SHP77 (cell line): ENCODE results near the gene ZFYVE1.
A peak's percentile ranks its signal among the peaks of the same experiment; 100 is the strongest.
"Not testable (repeated sequence)": the region's sequence is repeated elsewhere in the genome, so short reads cannot be mapped to it uniquely, and the experiment has no call there.

Experiments used
- DNase-seq, 2 experiments: peaks; one replicate each; lab custom pipeline; 2025; lab: John Stamatoyannopoulos, UW

Gene ZFYVE1

DNA sequence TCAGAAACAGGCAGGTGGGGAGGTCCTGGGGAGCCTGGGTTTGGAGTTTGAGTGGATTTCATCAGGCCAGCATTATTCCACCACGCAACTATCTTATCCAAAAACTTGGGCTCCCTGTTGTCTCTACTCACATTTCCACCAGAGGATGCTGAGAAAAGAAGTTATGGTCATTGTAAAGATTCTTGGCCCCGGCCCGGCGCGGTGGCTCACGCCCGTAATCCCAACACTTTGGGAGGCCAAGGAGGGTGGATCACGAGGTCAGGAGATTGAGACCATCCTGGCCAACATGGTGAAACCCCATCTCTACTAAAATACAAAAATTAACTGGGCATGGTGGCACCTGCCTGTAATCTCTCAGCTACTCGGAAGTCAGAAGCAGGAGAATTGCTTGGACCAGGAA, 70.2 kb downstream of the ZFYVE1 start:
- not testable (repeated sequence) for DNase-seq

GRCh38 chr14:72952171-72952570, 74.7 kb downstream of the ZFYVE1 start:
- DNase-seq = no peak

- DNase-seq = peak; percentile 7 to 13
These were observed 78.3 kb downstream of the ZFYVE1 start for GRCh38 chr14:72948481-72949138.

- DNase-seq = no peak
These were observed 79.3 kb downstream of the ZFYVE1 start for GRCh38 chr14:72947366-72948160.

DNA sequence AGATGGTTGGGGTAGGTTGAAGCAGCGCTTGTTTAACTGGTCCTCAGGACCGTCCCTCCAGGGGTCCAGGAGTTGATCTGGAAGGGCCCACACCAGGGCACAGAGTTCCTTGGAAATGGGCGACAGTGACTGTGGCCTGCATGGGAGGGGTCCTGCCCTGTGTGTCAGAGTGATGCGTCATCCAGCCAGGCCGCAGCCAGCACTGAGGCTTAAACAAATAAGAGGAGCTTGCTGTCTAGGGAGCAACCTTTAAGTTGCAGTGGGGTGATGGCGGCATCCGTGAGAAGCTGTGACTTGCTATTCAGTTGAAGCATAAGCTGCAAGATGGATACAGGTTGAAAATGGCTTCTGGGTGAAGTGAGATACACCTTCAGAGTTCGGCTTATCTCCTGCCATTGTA, 80.4 kb downstream of the ZFYVE1 start:
- no peak for DNase-seq

- no peak for DNase-seq
These were observed 81.4 kb downstream of the ZFYVE1 start for GRCh38 chr14:72945356-72946027.

- no peak for DNase-seq
These were observed 83.0 kb downstream of the ZFYVE1 start for GRCh38 chr14:72943876-72944430.

DNA sequence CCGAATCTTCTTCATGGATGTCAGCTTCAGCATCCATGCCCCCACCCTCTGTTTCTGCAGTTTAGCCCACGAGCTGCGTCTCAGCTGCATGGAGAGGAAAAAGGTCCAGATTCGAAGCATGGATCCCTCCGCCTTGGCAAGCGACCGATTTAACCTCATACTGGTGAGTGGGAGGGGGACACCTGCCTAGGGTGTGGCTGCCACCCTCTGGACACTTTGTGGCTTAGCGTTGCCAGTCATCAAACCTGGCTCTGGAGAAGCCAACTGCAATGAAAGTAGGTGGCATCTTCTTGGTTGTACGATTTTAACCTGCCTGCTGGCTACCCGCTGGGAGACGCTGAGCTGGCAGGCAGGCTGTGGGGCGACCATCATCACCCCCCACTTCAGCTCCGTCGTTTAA, 84.0 kb downstream of the ZFYVE1 start:
- DNase-seq = no peak

- DNase-seq = no peak
These were observed 85.5 kb downstream of the ZFYVE1 start for GRCh38 chr14:72941286-72941985.

GRCh38 chr14:72939630-72940029, 87.3 kb downstream of the ZFYVE1 start:
- DNase-seq = no peak

DNA sequence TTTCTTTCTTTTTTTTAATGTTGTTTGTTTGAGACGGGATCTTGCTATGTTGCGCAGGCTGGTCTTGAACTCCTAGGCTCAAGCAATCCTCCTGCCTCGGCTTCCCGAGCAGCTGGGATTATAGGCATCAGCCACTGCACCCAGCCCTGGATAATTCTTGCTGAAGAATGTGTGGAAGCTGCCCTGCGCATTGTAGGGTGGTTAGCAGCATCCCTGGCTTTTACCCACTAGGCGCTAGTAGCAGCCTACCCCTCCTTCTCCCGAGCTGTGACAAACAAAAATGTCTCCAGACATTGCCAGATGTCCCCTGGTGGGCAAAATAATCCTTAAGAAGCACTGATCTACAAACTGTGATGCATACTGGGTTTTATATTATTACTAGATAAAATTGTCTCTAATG, 94.0 kb downstream of the ZFYVE1 start:
- DNase-seq = no peak

DNA sequence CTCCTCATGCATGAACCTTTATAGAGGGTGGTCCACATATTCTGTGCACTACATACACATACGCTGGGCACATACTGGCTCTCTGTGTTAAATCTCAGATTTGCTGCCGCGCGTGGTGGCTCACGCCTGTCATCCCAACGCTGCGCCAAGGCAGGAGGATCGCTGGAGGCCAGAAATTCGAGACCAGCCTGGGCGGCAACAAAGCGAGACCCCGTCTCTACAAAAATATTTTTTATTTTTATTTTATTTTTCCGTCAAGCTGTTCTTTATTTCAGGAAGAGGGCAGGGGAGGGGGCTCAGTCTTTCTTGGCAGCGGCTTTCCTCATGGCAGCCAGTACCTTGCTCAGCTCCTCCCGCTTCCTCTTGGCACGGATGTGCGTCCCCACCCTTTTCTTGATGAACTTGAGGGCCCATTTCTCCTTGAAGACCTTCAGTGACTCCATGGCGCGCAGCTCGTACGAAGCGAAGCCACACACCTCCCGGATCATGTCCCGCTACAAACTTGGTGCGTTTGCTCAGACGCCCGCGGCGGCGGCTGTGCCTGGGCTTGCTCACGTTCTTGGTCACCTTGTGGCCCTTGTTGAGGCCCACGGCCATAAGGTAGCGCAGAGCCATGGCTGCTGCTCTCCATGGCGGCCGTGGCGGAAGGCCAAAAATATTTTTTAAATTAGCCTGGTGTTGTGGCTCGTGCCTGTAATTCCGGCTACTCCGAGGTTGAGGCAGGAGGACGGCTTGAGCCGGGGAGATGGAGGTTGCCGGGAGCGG, 97.4 kb downstream of the ZFYVE1 start:
- no peak for DNase-seq

- DNase-seq = no peak
These were observed 98.0 kb downstream of the ZFYVE1 start for GRCh38 chr14:72928872-72929271.

DNA sequence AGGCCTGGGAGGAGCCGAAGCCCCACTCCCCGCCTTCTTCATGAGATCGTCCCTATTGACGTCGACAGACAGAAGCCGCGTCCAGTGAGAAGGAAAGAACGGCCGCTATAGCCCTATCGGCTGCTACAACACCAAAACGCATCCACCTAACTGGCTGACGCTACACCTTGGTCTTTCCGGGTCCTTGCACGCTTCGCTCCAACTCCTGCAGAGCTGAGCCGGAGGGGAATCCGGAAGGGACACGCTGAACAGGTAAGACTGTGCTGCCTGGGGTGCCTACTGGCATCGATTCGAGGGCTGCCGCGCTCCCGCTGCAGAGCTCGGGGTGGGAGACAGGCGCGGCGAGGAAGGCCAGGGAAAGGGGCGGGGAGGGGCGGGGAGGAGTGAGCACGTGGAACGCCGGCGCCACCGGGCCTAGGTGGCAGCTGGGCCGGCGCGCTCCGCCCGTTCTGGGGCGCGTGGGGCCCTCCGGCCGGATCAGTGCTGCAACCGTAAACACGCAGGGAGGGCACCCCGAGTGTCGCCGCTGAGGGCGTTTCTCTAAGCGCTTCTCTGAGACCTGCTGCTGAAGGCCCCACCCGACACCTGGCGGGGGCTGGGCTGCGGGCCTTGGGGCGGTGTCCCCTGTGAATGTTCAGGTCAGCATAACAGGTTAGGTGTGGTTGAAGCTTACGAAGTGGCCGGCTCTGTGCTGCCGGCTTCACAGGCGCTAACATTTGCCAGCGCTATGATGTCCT, 100.4 kb downstream of the ZFYVE1 start, which contains the start of gene DCAF4:
Gene DCAF4 (plus strand): TSS at position 173 of the 737 bp plus-strand sequence. CDS start 11,515 bp downstream, outside the sequence.
- DNase-seq = peak; percentile 96 to 98

DNA sequence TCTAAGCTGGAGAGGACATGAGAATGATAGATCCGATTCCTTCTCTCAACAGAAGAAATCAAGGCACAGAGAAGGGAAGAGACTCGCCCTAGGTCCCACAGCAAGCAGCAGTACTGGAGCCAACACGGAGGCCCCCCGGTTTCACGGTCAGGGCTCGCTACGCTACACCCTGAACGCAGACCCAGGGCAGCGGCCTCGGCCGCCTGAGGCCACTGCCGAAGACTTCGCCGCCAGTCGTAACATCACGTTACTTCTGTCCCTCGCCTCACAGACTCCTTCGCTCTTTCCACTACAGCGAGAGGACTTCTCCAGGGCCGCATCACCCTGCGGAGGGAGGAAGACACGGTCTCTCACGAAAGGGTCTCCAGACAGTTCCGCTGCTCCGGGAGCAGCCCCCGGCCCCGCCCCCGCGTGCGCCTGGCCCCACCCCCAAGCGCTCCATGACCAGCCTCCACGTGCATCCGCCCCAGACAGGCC, 101.1 kb downstream of the ZFYVE1 start:
- DNase-seq = no peak

- DNase-seq = no peak
These were observed 101.6 kb downstream of the ZFYVE1 start for GRCh38 chr14:72925171-72925759.

GRCh38 chr14:72924337-72924736, 102.6 kb downstream of the ZFYVE1 start:
- peak; percentile 42 to 57 for DNase-seq

DNA sequence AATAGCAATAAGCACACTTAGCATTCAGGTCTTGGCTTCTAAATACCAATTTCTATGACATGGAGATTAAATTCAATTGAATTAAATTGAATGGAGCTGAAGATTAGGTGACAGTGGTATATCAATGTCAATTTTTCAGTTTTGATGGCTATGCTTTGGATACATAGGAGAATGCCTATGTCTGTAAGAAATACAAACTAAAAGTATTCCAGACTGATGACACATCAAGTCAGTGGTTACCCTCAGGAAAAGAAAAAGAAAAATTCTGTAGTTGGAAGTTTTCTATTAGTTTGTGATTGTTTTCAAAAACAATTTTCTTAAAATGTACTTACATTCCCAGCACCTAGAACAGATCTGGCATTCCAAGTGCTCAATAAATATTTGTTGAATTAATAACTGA, 105.5 kb downstream of the ZFYVE1 start:
- DNase-seq = no peak

DNA sequence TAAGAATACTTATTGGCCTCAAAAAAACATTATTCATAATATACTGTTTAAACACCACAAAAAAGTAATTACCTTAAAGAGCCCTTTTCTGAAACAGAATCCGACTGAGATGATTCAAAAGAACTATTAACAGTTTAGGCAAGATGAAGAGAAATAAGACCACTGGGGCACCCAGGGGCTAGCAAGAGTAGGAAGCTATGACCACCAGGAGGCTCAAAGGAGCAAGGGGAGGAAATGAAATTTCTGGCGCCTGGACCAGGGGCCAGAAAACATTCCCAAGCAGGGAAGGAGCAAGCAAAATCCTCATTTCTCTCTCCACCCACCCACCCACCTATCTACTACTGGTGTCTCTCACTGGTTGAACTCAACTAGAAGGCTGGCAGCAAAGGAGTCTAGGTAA, 106.9 kb downstream of the ZFYVE1 start:
- no peak for DNase-seq
